HG03280 (cell line): ENCODE data around the gene TEX14.
"Not testable (repeated sequence)": the region's sequence is repeated elsewhere in the genome, so short reads cannot be mapped to it uniquely, and the experiment has no call there.

Source experiments
- ATAC-seq: cut with Tn5 transposase; IDR thresholded peaks from one replicate; pipeline ENCODE4 v1.9.1; 2021; ENCODE audit warnings: mild to moderate bottlenecking, moderate library complexity; ENCODE audit not compliant: unreplicated experiment

TEX14 gene

DNA sequence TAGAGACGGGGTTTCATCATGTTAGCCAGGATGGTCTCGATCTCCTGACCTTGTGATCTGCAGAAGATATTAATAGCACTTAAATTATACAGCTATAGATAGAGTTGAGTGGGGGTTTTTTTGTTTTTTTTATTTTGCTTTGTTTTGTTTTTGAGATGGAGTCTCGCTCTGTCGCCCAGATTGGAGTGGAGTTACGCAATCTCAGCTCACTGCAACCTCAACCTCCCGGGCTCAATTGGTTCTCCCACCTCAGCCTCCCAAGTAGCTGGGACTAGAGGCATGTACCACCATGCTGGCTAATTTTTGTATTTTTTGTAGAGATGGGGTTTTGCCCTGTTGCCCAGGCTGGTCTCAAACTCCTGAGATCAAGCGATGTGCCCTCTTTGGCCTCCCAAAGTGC, 1.8 kb downstream of the TEX14 start:
- ATAC-seq = not testable (repeated sequence)

- no peak for ATAC-seq
Observed at GRCh38 chr17:58688521-58688920, 3.3 kb downstream of the TEX14 start.

GRCh38 chr17:58686980-58687379, 4.9 kb downstream of the TEX14 start:
- no peak for ATAC-seq

DNA sequence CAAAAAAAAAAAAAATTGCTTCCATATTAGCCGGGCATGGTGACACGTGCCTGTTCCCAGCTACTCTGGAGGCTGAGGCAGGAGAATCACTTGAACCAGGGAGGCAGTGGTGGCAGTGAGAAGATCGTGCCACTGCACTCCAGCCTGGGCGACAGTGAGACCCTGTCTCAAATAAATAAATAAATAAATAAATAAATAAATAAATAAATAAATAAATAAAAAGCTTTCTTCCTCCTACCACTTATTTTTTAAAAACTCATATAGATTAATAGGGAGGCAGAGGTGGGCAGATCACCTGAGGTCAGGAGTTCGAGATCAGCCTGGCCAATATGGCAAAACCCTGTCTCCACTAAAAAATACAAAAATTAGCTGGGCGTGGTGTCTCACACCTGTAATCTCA, 7.4 kb downstream of the TEX14 start:
- ATAC-seq = not testable (repeated sequence)

GRCh38 chr17:58684003-58684402, 7.8 kb downstream of the TEX14 start:
- ATAC-seq = no peak

- ATAC-seq = no peak
Observed at GRCh38 chr17:58680038-58680369, 11.8 kb downstream of the TEX14 start.

GRCh38 chr17:58679263-58680037, 12.4 kb downstream of the TEX14 start:
- ATAC-seq = no peak

DNA sequence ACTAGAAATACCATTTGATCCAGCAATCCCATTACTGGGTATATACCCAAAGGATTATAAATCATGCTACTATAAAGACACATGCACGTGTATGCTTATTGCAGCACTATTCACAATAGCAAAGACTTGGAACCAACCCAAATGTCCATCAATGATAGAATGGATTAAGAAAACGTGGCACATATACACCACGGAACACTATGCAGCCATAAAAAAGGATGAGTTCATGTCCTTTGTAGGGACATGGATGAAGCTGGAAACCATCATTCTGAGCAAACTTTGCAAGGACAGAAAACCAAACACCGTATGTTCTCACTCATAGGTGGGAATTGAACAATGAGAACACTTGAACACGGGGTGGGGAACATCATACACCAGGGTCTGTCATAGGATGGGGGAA, 13.6 kb downstream of the TEX14 start:
- not testable (repeated sequence) for ATAC-seq

- ATAC-seq = no peak
Observed at GRCh38 chr17:58677194-58677880, 14.5 kb downstream of the TEX14 start.

DNA sequence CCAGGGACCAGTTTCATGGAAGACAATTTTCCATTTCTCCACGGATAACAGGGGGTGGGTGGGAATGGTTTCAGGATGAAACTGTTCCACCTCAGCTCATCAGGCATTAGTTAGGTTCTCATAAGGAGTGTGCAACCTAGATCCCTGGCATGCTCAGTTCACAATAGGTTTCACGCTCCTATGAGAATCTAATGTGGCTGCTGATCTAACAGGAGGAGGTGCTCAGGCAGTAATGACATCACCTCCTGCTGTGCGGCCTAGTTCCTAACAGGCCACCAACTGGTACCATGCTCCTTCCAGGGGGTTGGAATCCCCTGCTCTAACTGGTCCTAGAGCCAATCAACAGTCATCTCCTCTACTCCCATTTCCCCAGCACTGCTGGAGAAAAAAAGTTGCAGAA, 19.9 kb downstream of the TEX14 start:
- ATAC-seq = no peak

GRCh38 chr17:58669853-58670252, 22.0 kb downstream of the TEX14 start:
- ATAC-seq = no peak

DNA sequence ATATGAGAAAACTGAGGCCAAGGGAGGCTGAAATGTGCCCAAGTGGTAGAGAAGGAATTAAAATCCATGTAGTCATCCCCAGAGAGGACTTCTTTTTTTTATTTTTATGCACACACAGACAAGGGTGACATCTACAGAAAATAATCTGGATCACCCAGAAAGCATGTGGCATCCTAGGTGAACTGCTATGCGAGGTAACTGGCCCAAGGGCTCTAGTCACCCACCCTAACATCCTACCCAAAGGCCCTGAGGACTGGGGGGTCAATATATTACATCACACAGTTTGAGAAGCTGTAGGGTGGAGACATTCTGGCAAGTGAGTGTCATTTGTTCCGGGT, 23.3 kb downstream of the TEX14 start:
- no peak for ATAC-seq

GRCh38 chr17:58667934-58668597, 23.8 kb downstream of the TEX14 start:
- no peak for ATAC-seq

DNA sequence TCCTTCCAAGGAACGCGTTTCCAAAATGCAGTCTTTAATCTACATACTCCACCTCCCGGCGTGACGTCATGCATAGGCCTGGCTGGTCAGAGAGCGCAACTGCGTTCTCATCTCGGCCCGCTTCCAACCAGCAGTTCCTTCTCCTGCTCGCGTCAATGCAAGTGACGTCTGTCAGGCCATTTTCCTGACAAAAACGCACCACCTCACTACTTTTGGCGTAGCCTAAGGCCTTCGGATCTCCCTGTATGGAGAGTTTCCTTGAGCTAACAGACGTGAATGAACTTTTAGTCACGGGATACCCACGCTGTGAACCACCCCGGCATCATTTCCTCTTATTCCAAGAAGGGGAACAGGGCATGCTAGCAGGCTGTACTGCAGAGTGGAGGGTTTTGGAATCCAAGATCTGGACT, 25.0 kb downstream of the TEX14 start:
- no peak for ATAC-seq

DNA sequence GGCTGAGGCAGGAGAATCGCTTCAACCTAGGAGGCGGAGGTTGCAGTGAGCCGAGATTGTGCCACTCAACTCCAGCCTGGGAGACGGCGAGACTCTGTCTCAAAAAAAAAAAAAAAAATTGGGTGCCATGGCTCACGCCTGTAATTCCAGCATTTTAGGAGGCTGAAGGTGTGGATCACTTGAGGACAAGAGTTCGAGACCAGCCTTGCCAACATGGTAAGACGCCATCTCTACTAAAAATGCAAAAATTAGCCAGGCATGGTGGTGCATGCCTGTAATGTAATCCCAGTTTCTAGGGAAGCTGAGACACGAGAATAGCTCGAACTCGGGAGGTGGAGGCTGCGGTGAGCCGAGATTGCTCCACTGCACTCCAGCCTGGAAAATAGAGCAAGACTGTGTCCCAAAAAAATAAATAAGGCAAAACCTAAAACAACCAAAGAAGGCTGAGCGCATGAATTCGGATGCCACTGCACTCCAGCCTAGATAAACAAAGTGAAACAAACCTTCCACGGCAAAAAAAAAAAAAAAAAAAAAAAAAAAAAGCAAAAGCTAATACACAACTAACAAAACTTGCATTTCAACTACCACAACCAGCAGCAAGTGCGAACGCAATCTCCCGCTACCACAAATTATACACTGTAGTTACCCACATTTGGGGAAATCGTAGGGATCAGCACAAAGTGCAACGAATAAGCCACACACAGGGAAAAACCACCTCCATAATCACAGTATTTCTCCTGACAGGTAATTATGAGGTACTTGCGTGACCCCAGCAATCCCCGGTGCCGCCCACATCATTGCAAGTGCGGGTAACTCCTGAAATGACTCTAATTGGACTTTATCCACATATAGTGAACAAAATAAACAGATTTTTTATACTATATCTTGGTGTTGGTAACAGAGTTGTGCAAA, 25.6 kb downstream of the TEX14 start:
- no peak for ATAC-seq

DNA sequence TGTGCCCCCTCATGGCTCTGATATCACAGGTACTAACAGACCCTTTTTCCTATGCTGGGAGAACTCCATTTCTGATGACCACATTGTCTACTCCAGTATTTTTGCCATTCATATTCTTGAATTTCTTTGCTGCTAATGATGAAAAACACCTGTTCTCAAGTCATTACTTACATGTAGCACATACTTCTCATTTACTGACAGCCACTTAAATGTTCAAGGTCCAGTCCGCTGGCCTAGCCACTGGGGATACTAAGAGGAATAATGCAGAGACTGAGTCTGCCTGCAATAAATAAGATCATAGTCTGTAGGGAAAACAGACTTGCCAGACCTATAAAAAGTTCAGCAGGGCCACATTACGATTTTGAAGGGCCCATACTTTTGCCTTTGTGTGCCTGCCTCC, 27.5 kb downstream of the TEX14 start:
- ATAC-seq = no peak

DNA sequence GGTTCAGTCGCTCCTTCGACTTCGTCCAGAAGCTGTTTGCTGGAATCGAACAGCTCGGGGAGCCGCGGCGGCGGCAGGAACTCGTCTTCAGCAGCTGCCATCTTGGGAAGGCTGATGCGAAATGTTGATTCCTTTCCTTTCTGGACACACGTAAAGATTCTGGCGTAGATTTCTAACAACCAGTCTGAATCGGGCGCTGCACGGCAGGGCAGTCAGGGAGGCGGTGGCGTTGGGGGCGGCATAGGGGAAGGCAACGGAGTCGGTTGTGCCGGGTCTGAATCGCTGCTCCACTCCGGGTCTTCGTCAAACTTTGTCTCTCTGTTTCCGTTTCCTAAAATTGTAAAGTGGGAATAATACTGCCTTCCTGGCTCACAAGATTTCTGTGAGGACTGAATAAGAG, 30.3 kb downstream of the TEX14 start:
- ATAC-seq = no peak

DNA sequence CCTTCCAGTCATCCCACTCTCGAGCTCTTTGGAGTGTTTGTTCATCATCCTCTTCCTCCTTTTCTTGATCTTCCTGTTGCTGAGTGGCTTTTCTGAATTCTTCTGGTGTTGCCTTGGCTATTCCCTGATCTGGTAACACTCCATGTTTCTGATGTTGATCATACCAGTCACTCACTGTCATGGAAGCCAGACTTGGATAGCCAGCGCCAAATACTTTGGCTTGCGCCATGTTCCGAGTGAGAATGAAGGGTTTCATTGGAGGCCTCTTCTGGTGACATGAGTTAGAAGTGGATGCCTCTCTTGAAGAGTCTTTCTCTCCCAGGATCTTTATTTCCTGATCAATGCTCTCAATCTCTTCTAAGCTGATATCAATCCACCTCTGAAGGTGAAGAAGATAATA, 31.2 kb downstream of the TEX14 start:
- no peak for ATAC-seq

GRCh38 chr17:58659714-58660084, 32.1 kb downstream of the TEX14 start:
- not testable (repeated sequence) for ATAC-seq

GRCh38 chr17:58658804-58659713, 32.8 kb downstream of the TEX14 start:
- ATAC-seq = peak; percentile 74
